ENCODE results near the gene GALNT18.

Gene GALNT18

GRCh38 chr11:11426226-11426952 is 195.4 kb downstream of the GALNT18 start:
- peak; percentile 23 for DNase-seq

- peak; percentile 28 for DNase-seq
Observed at GRCh38 chr11:11425806-11426205, 196.0 kb downstream of the GALNT18 start.

GRCh38 chr11:11424688-11425087 is 197.1 kb downstream of the GALNT18 start:
- no peak for DNase-seq

- no peak for DNase-seq
Observed at GRCh38 chr11:11422411-11423128, 199.2 kb downstream of the GALNT18 start.

- no peak for DNase-seq
Observed at GRCh38 chr11:11421509-11421908, 200.3 kb downstream of the GALNT18 start.

GRCh38 chr11:11420899-11421285 is 200.9 kb downstream of the GALNT18 start:
- DNase-seq = no peak

- no peak for DNase-seq
Observed at GRCh38 chr11:11420191-11420898, 201.5 kb downstream of the GALNT18 start.

- no peak for DNase-seq
Observed at GRCh38 chr11:11419747-11420146, 202.1 kb downstream of the GALNT18 start.

GRCh38 chr11:11416917-11417316 is 204.9 kb downstream of the GALNT18 start:
- peak; percentile 79 for DNase-seq

- DNase-seq = peak; percentile 88
Observed at GRCh38 chr11:11416502-11416901, 205.3 kb downstream of the GALNT18 start.

GRCh38 chr11:11415901-11416300 is 205.9 kb downstream of the GALNT18 start:
- DNase-seq = peak; percentile 52

- no peak for DNase-seq
Observed at GRCh38 chr11:11414996-11415395, 206.8 kb downstream of the GALNT18 start.

- no peak for DNase-seq
Observed at GRCh38 chr11:11413776-11414175, 208.0 kb downstream of the GALNT18 start.

GRCh38 chr11:11411401-11411985 is 210.3 kb downstream of the GALNT18 start:
- no peak for DNase-seq

- DNase-seq = no peak
Observed at GRCh38 chr11:11409901-11410300, 211.9 kb downstream of the GALNT18 start.

- DNase-seq = no peak
Observed at GRCh38 chr11:11409224-11409623, 212.6 kb downstream of the GALNT18 start.

- peak; percentile 75 for DNase-seq
Observed at GRCh38 chr11:11408436-11409221, 213.2 kb downstream of the GALNT18 start.

GRCh38 chr11:11407763-11408084 is 214.1 kb downstream of the GALNT18 start:
- DNase-seq = no peak

GRCh38 chr11:11407065-11407762 is 214.6 kb downstream of the GALNT18 start:
- no peak for DNase-seq

GRCh38 chr11:11406652-11407051 is 215.2 kb downstream of the GALNT18 start:
- no peak for DNase-seq

- DNase-seq = peak; percentile 80
Observed at GRCh38 chr11:11403763-11404725, 217.8 kb downstream of the GALNT18 start.
